PC-9 (cell line): ENCODE data around the gene BRSK2. TPM values are rescaled to one million over a fixed set of nuclear protein-coding genes. Genes with fewer than 3 reads are reported as not detected.
"Not testable (repeated sequence)": the region's sequence is repeated elsewhere in the genome, so short reads cannot be mapped to it uniquely, and the experiment has no call there.

ENCODE experiments used
- BruUV-seq: library from RNA; stranded (reverse); fragments of 400-500 nt; replicated peaks from 2 replicates; lab custom pipeline; 2021; lab: Mats Ljungman, UMichigan
- CTCF ChIA-PET: fragments of 300-600 bp; sonication (Branson Sonifier 250); formaldehyde crosslinking; loops from one replicate; lab custom pipeline; 2022; ENCODE audit warnings: antibody characterized with exemption; lab: Charles Lee
- POLR2A ChIA-PET: fragments of 300-600 bp; sonication (Branson Sonifier 250); formaldehyde crosslinking; loops from one replicate; lab custom pipeline; 2022; ENCODE audit warnings: antibody characterized with exemption; ENCODE audit not compliant: unreplicated experiment; lab: Charles Lee
- DNase-seq, 2 experiments: peaks; one replicate each; pipeline versions ENCODE4 v3.0.0 to v3.0.0-alpha.2; 2015 to 2022; ENCODE audit warnings: mixed read lengths in 1 of 2
- H2AFZ ChIP-seq: fragments of 200-600 bp; sonication (generic); 2 replicates; pipeline ENCODE4 v1.8.1; 2017; ENCODE audit warnings: antibody characterized with exemption
- H3F3A ChIP-seq: fragments of 200-600 bp; sonication (generic); 2 replicates; pipeline ENCODE4 v1.8.1; 2017; ENCODE audit warnings: antibody characterized with exemption, mild to moderate bottlenecking, low read depth; ENCODE audit not compliant: insufficient read depth
- H3K27ac ChIP-seq: fragments of 200-600 bp; sonication (generic); 2 replicates; pipeline ENCODE4 v1.6.1; 2016; ENCODE audit warnings: mixed run types
- H3K27me3 ChIP-seq: fragments of 200-600 bp; sonication (generic); 2 replicates; pipeline ENCODE4 v1.6.1; 2016; ENCODE audit warnings: low read depth, mixed run types; ENCODE audit not compliant: insufficient read depth
- H3K36me3 ChIP-seq: fragments of 200-600 bp; sonication (generic); 2 replicates; pipeline ENCODE4 v1.6.1; 2016; ENCODE audit warnings: low read depth, mixed run types
- H3K4me1 ChIP-seq: fragments of 200-600 bp; sonication (generic); replicated peaks from 2 replicates; pipeline ENCODE4 v1.6.1; 2016; ENCODE audit warnings: mixed run types; ENCODE audit not compliant: insufficient read depth
- H3K4me2 ChIP-seq: fragments of 200-600 bp; sonication (generic); 2 replicates; pipeline ENCODE4 v1.6.1; 2017; ENCODE audit warnings: mixed run types
- H3K4me3 ChIP-seq: fragments of 200-600 bp; sonication (generic); 2 replicates; pipeline ENCODE4 v1.6.1; 2016; ENCODE audit warnings: mixed run types
- H3K79me2 ChIP-seq: fragments of 200-600 bp; sonication (generic); 2 replicates; pipeline ENCODE4 v1.6.1; 2017; ENCODE audit warnings: low read depth, mixed run types
- H3K9me2 ChIP-seq: fragments of 200-600 bp; sonication (generic); 2 replicates; pipeline ENCODE4 v1.8.1; 2017; ENCODE audit warnings: mild to moderate bottlenecking; ENCODE audit not compliant: insufficient read depth
- H3K9me3 ChIP-seq: fragments of 200-600 bp; sonication (generic); 2 replicates; pipeline ENCODE4 v1.8.1; 2016; ENCODE audit warnings: low read depth; ENCODE audit not compliant: insufficient read depth
- H4K20me1 ChIP-seq: fragments of 200-600 bp; sonication (generic); 2 replicates; pipeline ENCODE4 v1.8.1; 2017; ENCODE audit not compliant: insufficient read depth
- CTCF ChIP-seq: fragments of 200-600 bp; sonication (generic); conservative IDR thresholded peaks from 2 replicates; pipeline ENCODE4 v1.6.1; 2017; ENCODE audit warnings: mixed run types, antibody characterized with exemption, mild to moderate bottlenecking, moderate library complexity
- EZH2 ChIP-seq: fragments of 200-600 bp; sonication (generic); IDR thresholded peaks from 2 replicates; pipeline ENCODE4 v1.8.0; 2017; ENCODE audit warnings: antibody characterized with exemption, low read depth
- intact Hi-C: fragments of 100-400 bp; cut with micrococcal nuclease; formaldehyde crosslinking; loops from one replicate; pipeline ENCODE4 v1.10.0; 2022; ENCODE audit not compliant: unreplicated experiment
- total RNA-seq: library from RNA; stranded (reverse); gene quantifications from 2 replicates; pipeline ENCODE4 v1.2.3, GENCODE V29; 2021

The BRSK2 gene
- total RNA-seq, 1 experiment from 2014 or later = 2.9 TPM

- peaks cover 2% of the 10 kb centered on the region; the same call in 1 of the 2 replicates for H3F3A ChIP-seq
- H3K27me3 ChIP-seq = no peaks in the 10 kb centered on the region
- ChIA-PET CTCF (no interaction called here), POLR2A (no interaction called here)
- no peaks in the 10 kb centered on the region for H3K79me2 ChIP-seq
- H3K27ac ChIP-seq = no peak overlapping the region
- H2AFZ ChIP-seq = no peak overlapping the region
- no TSS peak for BruUV-seq
- H3K4me2 ChIP-seq = no peak overlapping the region
- H3K9me3 ChIP-seq = no peaks in the 10 kb centered on the region
- H3K4me1 ChIP-seq = no peaks in the 10 kb centered on the region
- no peaks in the 10 kb centered on the region for H4K20me1 ChIP-seq
- no peak for DNase-seq
- intact Hi-C loops = no loop called here
- TF ChIP-seq EZH2 = no peak
- TF ChIP-seq CTCF = no peak
- H3K4me3 ChIP-seq = no peak overlapping the region
- no peaks in the 10 kb centered on the region for H3K9me2 ChIP-seq
- H3K36me3 ChIP-seq = no peaks in the 10 kb centered on the region
These were observed 45.6 kb upstream of the BRSK2 start for GRCh38 chr11:1344056-1344635.

DNA sequence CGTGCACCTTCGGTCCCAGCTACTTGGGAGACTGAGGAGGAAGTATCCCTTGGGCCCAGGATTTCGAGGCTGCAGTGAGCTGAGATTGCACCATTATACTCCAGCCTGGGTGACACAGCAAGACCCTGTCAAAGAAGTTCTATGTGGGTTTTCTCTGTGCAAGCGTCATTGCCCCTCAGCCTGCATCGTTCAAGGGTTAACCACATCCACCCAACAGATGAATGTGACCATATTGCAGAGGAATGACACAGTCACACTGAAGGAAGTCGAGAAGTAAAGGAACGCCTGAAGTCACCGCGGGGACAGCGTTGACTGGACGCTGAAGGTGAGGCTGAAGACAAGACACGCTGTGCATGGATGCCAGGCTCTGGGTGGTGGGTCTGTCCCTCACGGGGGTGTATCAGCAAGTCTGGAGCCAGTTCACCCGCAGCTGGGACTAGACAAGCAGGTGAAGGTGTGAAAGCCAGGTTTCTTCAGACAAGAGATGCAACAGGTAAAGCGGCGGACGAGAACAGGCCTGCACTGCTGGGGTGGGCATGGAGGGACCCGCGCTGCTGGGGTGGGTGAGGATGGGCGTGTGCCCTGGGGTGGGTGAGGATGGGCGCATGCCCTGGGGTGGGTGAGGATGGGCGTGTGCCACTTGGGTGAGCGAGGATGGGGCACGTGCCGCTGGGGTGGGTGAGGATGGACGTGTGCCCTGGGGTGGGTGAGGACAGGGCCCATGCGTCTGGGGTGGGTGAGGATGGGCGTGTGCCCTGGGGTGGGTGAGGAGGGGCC, 43.8 kb upstream of the BRSK2 start:
- Histone ChIP-seq H3K4me3 (no peak overlapping the region), H2AFZ (no peak overlapping the region), H3K4me1 (no peaks in the 10 kb centered on the region), H4K20me1 (no peaks in the 10 kb centered on the region), H3K9me3 (no peaks in the 10 kb centered on the region), H3F3A (no peaks in the 10 kb centered on the region), H3K79me2 (no peaks in the 10 kb centered on the region), H3K9me2 (no peaks in the 10 kb centered on the region), H3K27ac (no peak overlapping the region), H3K4me2 (no peak overlapping the region), H3K36me3 (no peaks in the 10 kb centered on the region), H3K27me3 (no peaks in the 10 kb centered on the region)
- no peak for DNase-seq
- CTCF ChIA-PET = no interaction called here
- BruUV-seq = no TSS peak
- TF ChIP-seq EZH2 (no peak), CTCF (no peak)
- intact Hi-C loops = no loop called here
- POLR2A ChIA-PET = no interaction called here

- Histone ChIP-seq H3K27ac (no peak overlapping the region), H3F3A (no peaks in the 10 kb centered on the region), H2AFZ (no peak overlapping the region), H3K79me2 (no peaks in the 10 kb centered on the region), H3K4me2 (no peak overlapping the region), H3K36me3 (no peaks in the 10 kb centered on the region), H3K27me3 (no peaks in the 10 kb centered on the region), H3K4me1 (no peaks in the 10 kb centered on the region), H3K4me3 (no peak overlapping the region), H3K9me2 (no peaks in the 10 kb centered on the region), H4K20me1 (no peaks in the 10 kb centered on the region), H3K9me3 (no peaks in the 10 kb centered on the region)
- no TSS peak for BruUV-seq
- ChIA-PET POLR2A (no interaction called here), CTCF (no interaction called here)
- no peak for TF ChIP-seq CTCF
- no peak for TF ChIP-seq EZH2
- no peak for DNase-seq
- intact Hi-C loops = no loop called here
These were observed 42.9 kb upstream of the BRSK2 start for GRCh38 chr11:1346669-1347390.

GRCh38 chr11:1347411-1347999, 42.2 kb upstream of the BRSK2 start:
- H4K20me1 ChIP-seq, H3K9me2 ChIP-seq, H3K27me3 ChIP-seq, BruUV-seq, intact Hi-C loops, CTCF ChIA-PET, DNase-seq, H3K9me3 ChIP-seq, POLR2A ChIA-PET, H3K27ac ChIP-seq, H3K4me1 ChIP-seq, H3K36me3 ChIP-seq, H3K4me2 ChIP-seq, H3K79me2 ChIP-seq, H3F3A ChIP-seq, H3K4me3 ChIP-seq, H2AFZ ChIP-seq: not testable (repeated sequence)
